Measurements from ENCODE around the gene MOGAT3.
"Not testable (repeated sequence)": the region's sequence is repeated elsewhere in the genome, so short reads cannot be mapped to it uniquely, and the experiment has no call there.

MOGAT3 gene

GRCh38 chr7:101203740-101204738, 3.2 kb upstream of the MOGAT3 start:
- not testable (repeated sequence) for DNase-seq

GRCh38 chr7:101202603-101202918, 1.7 kb upstream of the MOGAT3 start:
- DNase-seq: no peak

- no peak for DNase-seq
Observed at GRCh38 chr7:101201695-101202602, 1.1 kb upstream of the MOGAT3 start.

DNA sequence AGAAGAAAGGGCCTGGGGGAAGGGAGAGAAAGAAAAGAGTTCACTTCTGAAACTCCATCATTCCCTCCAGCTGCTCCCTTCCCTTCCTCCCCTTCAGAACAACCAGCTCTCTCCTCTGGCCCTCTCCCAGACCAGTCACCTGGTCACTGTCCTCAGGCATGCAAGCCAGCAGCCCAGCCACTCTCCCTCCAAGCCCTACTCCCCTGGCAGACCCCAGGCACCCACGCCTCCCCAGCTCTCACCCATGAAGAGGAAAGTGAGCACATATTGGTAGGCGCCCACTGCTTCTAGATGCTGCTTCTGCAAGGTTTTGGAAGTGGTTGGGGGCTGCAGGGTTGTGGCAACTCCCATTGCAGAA, 353 bp downstream of the MOGAT3 start:
- DNase-seq: no peak

DNA sequence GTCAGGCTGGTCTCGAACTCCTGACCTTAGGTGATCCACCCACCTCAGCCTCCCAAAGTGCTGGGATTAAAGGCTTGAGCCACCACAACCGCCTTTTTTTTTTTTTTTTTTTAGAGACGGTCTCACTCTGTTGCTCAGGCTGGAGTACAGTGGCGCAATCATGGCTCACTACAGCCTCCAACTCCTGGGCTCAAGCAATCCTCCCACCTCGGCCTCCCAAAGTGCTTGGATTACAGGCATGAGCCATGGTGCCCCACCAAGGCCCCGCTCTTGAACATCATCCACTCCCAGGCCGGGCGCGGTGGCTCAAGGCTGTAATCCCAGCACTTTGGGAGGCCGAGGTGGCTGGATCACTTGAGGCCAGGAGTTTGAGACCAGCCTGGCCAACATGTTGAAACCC, 1.3 kb downstream of the MOGAT3 start:
- DNase-seq: not testable (repeated sequence)

DNA sequence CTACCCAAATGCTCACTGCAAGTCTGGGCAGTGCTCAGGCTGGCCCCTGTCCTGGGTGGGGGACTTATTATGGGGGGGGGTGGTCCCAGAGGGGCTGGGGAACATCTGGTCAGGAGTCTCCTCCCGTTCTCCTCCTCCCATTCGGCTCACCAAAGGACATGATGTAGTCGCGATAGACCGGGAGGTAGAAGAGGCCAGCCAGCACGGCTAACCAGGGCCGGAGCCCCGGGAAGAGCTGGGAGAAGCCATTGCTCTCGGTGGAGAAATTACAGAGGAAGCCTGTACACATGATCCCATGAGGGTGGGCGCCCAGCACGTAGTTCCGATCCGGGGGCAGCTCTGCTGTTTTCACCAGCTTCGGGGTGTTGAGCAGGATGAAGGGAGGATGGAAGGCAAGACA, 2.4 kb downstream of the MOGAT3 start:
- DNase-seq: no peak

- DNase-seq: no peak
Observed at GRCh38 chr7:101197991-101198390, 2.8 kb downstream of the MOGAT3 start.

- DNase-seq: no peak
Observed at GRCh38 chr7:101195884-101196283, 5.0 kb downstream of the MOGAT3 start.

DNA sequence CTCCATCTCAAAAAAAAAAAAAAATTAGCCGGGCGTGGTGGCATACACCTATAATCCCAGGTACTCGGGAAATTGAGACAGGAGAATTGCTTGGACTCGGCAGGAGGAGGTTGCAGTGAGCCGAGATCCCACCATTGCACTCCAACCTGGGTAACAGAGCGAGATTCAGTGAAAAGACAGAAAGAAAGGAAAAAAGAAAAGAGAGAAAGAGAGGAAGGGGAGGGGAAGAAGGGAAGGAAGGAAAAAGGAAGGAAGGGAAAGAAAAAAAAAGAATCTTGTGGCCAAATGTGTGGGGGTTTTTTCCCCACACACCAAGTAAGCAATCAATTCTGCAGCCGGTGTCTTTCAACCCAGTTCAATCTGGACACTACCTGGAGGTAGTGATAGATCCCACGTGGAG, 11.7 kb downstream of the MOGAT3 start:
- no peak for DNase-seq

DNA sequence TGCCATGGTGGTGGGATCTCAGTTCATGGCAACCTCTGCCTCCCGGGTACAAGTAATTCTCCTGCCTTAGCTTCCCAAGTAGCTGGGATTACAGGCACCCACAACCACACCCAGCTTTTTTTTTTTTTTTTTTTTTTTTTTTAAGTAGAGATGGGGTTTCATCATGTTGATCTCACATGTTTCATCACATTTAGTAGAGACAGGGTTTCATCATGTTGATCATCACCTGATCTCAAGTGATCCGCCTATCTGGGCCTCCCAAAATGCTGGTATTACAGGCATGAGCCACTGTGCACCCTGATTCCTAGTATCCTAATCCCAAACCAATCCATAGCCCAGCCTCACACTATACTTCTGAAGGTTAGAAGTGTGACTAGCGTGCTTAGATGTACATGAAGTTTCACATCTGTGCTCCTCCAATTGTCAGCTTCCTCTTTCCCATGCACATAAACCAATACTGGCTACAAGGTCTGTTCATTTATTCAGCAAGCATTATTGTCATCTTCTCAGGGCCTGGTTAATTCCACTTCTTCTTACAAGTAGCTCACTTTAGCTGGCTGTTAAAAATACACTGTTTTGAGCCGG, 13.9 kb downstream of the MOGAT3 start:
- no peak for DNase-seq

GRCh38 chr7:101186194-101186593, 14.6 kb downstream of the MOGAT3 start:
- DNase-seq: no peak

GRCh38 chr7:101185258-101185839, 15.5 kb downstream of the MOGAT3 start:
- DNase-seq: no peak

- DNase-seq: no peak
Observed at GRCh38 chr7:101180130-101180755, 20.6 kb downstream of the MOGAT3 start, which contains the start of gene NAT16. Gene NAT16, minus strand, starts transcription at chr7:101180293. Its CDS starts 5,486 bp downstream, at chr7:101174807.

- no peak for DNase-seq
Observed at GRCh38 chr7:101179713-101180112, 21.1 kb downstream of the MOGAT3 start.

- DNase-seq: peak; percentile 56
Observed at GRCh38 chr7:101179117-101179516, 21.7 kb downstream of the MOGAT3 start.

GRCh38 chr7:101177644-101178043, 23.2 kb downstream of the MOGAT3 start:
- DNase-seq: no peak

DNA sequence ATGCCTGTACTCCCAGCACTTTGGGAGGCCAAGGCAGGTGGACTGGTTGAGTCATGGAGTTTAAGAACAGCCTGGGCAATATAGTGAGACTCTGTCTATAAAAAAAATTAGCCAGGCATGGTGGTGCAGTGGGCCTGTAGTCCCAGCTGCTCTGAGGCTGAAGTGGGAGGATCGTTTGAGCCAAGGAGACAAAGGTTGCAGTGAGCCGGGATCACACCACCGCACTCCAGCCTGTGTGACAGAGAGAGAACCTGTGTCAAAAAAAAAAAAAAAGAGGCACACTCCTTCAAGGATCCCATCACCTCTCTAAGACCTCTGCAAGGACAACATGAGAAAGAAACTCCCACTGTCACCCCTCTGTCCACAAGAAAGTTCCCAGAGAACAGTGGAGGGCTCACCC, 25.2 kb downstream of the MOGAT3 start:
- DNase-seq: no peak

DNA sequence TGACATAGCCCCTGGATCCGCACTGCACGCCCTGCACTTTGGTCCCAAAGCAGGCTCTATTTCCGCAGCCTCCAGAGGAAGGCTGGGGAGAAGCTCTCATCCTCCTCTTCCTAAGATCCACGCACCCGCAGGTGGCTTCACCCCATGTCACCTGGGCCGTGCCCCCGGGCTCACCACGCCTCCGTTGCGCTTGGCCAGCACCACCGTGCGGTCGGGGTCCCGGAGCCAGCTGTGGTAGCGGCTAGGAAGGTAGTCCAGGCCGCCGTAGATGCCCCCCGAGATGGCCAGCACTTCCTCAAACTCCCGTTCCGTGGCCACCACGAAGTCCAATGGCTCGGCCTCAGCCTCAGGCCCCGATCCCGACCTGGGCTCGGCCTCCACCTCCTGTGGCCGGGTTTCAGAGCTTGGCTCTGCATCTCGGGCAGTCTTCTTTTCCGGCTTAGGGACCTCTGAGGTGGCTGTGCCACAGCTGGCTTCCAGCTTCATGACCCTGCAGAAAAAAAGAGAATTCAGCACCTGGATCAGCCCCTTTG, 26.4 kb downstream of the MOGAT3 start:
- no peak for DNase-seq

- DNase-seq: peak; percentile 27
Observed at GRCh38 chr7:101173752-101174244, 27.0 kb downstream of the MOGAT3 start.

GRCh38 chr7:101172854-101173751, 27.7 kb downstream of the MOGAT3 start:
- DNase-seq: peak; percentile 64

All from NCI-H2171 treated with DMSO at 0.1 percent for 48 hours (cell line).